K562 (cell line): ENCODE measurements around the gene SH3GL3. TPM values are rescaled to one million over a fixed set of nuclear protein-coding genes. Genes with fewer than 3 reads are reported as not detected.

Experiments used
- ATAC-seq: fragments of 200-7000 bp; cut with Tn5 transposase; 3 replicates; pipeline ENCODE4 v1.9.1; 2020; ENCODE audit warnings: moderate library complexity
- BruUV-seq: library from RNA; stranded (reverse); fragments of 400-500 nt; replicated peaks from 2 replicates; lab custom pipeline; 2021; lab: Mats Ljungman, UMichigan
- CTCF ChIA-PET: fragments of 300-600 bp; formaldehyde crosslinking; extraction: SDS; loops from one replicate; lab custom pipeline; 2021; ENCODE audit warnings: low intra/inter-chr PET ratio; lab: Yijun Ruan, JAX
- POLR2A ChIA-PET: fragments of 300-600, 350-650 bp; sonication (Branson Sonifier 250); formaldehyde crosslinking; extraction: SDS; loops from one replicate; lab custom pipeline; 2021; ENCODE audit warnings: antibody characterized with exemption, inconsistent platforms; lab: Yijun Ruan, JAX
- DNase-seq, 4 experiments: peaks; one replicate each; pipeline versions ENCODE4 v3.0.0 to v3.0.0-alpha.2; 2011 to 2018; ENCODE audit warnings: low spot score in 3 of 4, mixed read lengths in 3 of 4; ENCODE audit errors: extremely low read depth in 1 of 4
- FAIRE-seq: peaks from 2 replicates; lab custom pipeline; 2011; peaks lifted over from hg19 to GRCh38; lab: Jason Lieb, UNC
- H2AFZ ChIP-seq: 2 replicates; pipeline ENCODE4 v1.6.0; 2011; ENCODE audit warnings: low read depth, low read length, control low read depth, inconsistent platforms
- H3K27ac ChIP-seq: fragments of 200-600 bp; 3 replicates; pipeline ENCODE4 v1.8.0; 2011; ENCODE audit warnings: low read depth, mild to moderate bottlenecking, control low read depth, inconsistent platforms, low read length, moderate library complexity, mixed read lengths; ENCODE audit errors: extremely low read depth
- H3K27me3 ChIP-seq, 2 experiments: fragments of 300-600 bp in 1 of 2; 2 replicates in 1 of 2; 3 replicates in 1 of 2; pipeline versions ENCODE4 v1.6.0 to v1.8.0; 2011; ENCODE audit warnings: inconsistent platforms in 2 of 2, low read length in 2 of 2, mild to moderate bottlenecking in 1 of 2, mixed read lengths in 1 of 2, moderate library complexity in 1 of 2; ENCODE audit not compliant: control insufficient read depth in 2 of 2, insufficient read depth in 2 of 2
- H3K36me3 ChIP-seq: fragments of 300-600 bp; 3 replicates; pipeline ENCODE4 v1.8.0; 2011; ENCODE audit warnings: mild to moderate bottlenecking, low read length, inconsistent platforms; ENCODE audit not compliant: control insufficient read depth, insufficient read depth
- H3K4me1 ChIP-seq, 2 experiments: fragments of 200-600 bp in 1 of 2; replicated peaks in 1 of 2; 2 replicates in 1 of 2; 3 replicates in 1 of 2; pipeline versions ENCODE4 v1.5.1 to v1.8.0; 2011; ENCODE audit warnings: inconsistent platforms in 2 of 2, low read length in 2 of 2, mild to moderate bottlenecking in 1 of 2, mixed read lengths in 1 of 2, moderate library complexity in 1 of 2; ENCODE audit not compliant: control insufficient read depth in 2 of 2, insufficient read depth in 2 of 2
- H3K4me2 ChIP-seq: 2 replicates; pipeline ENCODE4 v1.6.1; 2011; ENCODE audit warnings: low read length, control low read depth, inconsistent platforms, mixed read lengths; ENCODE audit not compliant: insufficient read depth
- H3K4me3 ChIP-seq: fragments of 200-600 bp; sonication (generic), shearing (Covaris generic); 2 replicates; pipeline ENCODE4 v1.5.1; 2016; ENCODE audit warnings: control low read depth, inconsistent platforms
- H3K79me2 ChIP-seq: fragments of 200-600 bp; 3 replicates; pipeline ENCODE4 v1.8.0; 2011; ENCODE audit warnings: low read length, inconsistent platforms; ENCODE audit not compliant: control insufficient read depth, insufficient read depth
- H3K9ac ChIP-seq, 2 experiments: 2 replicates each; pipeline versions ENCODE4 v1.6.0 to v1.6.1; 2011; ENCODE audit warnings: low read depth in 2 of 2, low read length in 2 of 2, control low read depth in 1 of 2, inconsistent platforms in 1 of 2, mild to moderate bottlenecking in 1 of 2, mixed read lengths in 1 of 2; ENCODE audit not compliant: insufficient read depth in 1 of 2
- H3K9me1 ChIP-seq: one replicate; pipeline ENCODE4 v1.6.0; 2011; ENCODE audit warnings: inconsistent platforms, mild to moderate bottlenecking, low read length, moderate library complexity; ENCODE audit not compliant: control insufficient read depth, insufficient read depth
- H3K9me3 ChIP-seq: replicated peaks from 2 replicates; pipeline ENCODE4 v1.5.1; 2011; ENCODE audit warnings: low read depth, low read length, inconsistent platforms; ENCODE audit not compliant: control insufficient read depth, insufficient read depth
- H4K20me1 ChIP-seq: replicated peaks from 2 replicates; pipeline ENCODE4 v1.6.1; 2011; ENCODE audit warnings: low read length, inconsistent platforms, mixed read lengths; ENCODE audit not compliant: control insufficient read depth, insufficient read depth
- ARID4B ChIP-seq: sonication (generic); formaldehyde crosslinking; IDR thresholded peaks from 2 replicates; pipeline ENCODE4 v1.8.0; 2022; ENCODE audit warnings: mild to moderate bottlenecking, missing genetic modification reagents
- E2F6 ChIP-seq, 2 experiments: IDR thresholded peaks; 2 replicates each; pipeline ENCODE4 v1.6.1; 2011; ENCODE audit warnings: borderline replicate concordance in 1 of 2, control low read depth in 1 of 2, low read depth in 1 of 2, low read length in 1 of 2, mild to moderate bottlenecking in 1 of 2, mixed read lengths in 1 of 2, moderate library complexity in 1 of 2; ENCODE audit not compliant: insufficient read depth in 1 of 2, insufficient read length in 1 of 2, poor library complexity in 1 of 2, severe bottlenecking in 1 of 2; ENCODE audit errors: extremely low read depth in 1 of 2
- HNRNPL ChIP-seq: fragments of 200-400 bp; formaldehyde crosslinking; IDR thresholded peaks from 2 replicates; pipeline ENCODE4 v1.6.1; 2017; ENCODE audit warnings: low read depth, mild to moderate bottlenecking, low read length
- HSF4 ChIP-seq: fragments of 250-450 bp; sonication (Bioruptor Pico); IDR thresholded peaks from 2 replicates; pipeline ENCODE4 v2.1.2; 2022; ENCODE audit warnings: mild to moderate bottlenecking, moderate library complexity, borderline replicate concordance
- KAT7 ChIP-seq: sonication (generic); formaldehyde crosslinking; IDR thresholded peaks from 2 replicates; pipeline ENCODE4 v1.8.0; 2022; ENCODE audit warnings: missing genetic modification reagents, mild to moderate bottlenecking, borderline replicate concordance
- MBD1 ChIP-seq: fragments of 250-450 bp; sonication (Bioruptor Pico); IDR thresholded peaks from 2 replicates; pipeline ENCODE4 v1.8.0; 2022; ENCODE audit warnings: inconsistent platforms
- NFXL1 ChIP-seq: fragments of 450-650 bp; formaldehyde crosslinking; IDR thresholded peaks from 2 replicates; pipeline ENCODE4 v1.4.0; 2021; ENCODE audit warnings: mild to moderate bottlenecking
- RBM17 ChIP-seq: fragments of 200-400 bp; formaldehyde crosslinking; IDR thresholded peaks from 2 replicates; pipeline ENCODE4 v1.6.1; 2017; ENCODE audit warnings: low read depth, mild to moderate bottlenecking, low read length, borderline replicate concordance
- RHOXF2B ChIP-seq: fragments of 250-450 bp; sonication (Bioruptor Pico); conservative IDR thresholded peaks from 2 replicates; pipeline ENCODE4 v1.5.1; 2021
- XRCC3 ChIP-seq: fragments of 450-650 bp; IDR thresholded peaks from 2 replicates; pipeline ENCODE4 v1.6.1; 2017; ENCODE audit warnings: mild to moderate bottlenecking, moderate library complexity
- ZC3H11A ChIP-seq: IDR thresholded peaks from 2 replicates; pipeline ENCODE4 v1.6.1; 2012; ENCODE audit warnings: low read depth, low read length, improper control_type of control experiment
- ZNF699 ChIP-seq: fragments of 250-450 bp; sonication (Bioruptor Pico); IDR thresholded peaks from 2 replicates; pipeline ENCODE4 v1.8.0; 2021; ENCODE audit warnings: mild to moderate bottlenecking, moderate library complexity; ENCODE audit not compliant: insufficient replicate concordance
- ZZZ3 ChIP-seq: fragments of 450-650 bp; IDR thresholded peaks from 2 replicates; pipeline ENCODE4 v1.6.1; 2016; ENCODE audit warnings: antibody characterized with exemption, mild to moderate bottlenecking, moderate library complexity
- WGBS: fragments of 100-300 bp; shearing (Covaris generic); methylation state at CpG from one replicate; pipeline ENCODE4 v1.1.6; 2016; ENCODE audit warnings: low coverage, mixed read lengths; ENCODE audit not compliant: insufficient coverage; ENCODE audit errors: missing lambda C conversion rate; 5-methylcytosine and 5-hydroxymethylcytosine counted together
- in situ Hi-C: fragments of 300-500 bp; cut with MboI; formaldehyde crosslinking; loops from 4 replicates; pipeline ENCODE4 v1.15.0; 2018; ENCODE audit warnings: inconsistent platforms, mixed read lengths
- intact Hi-C: fragments of 100-400 bp; cut with micrococcal nuclease; formaldehyde crosslinking; loops from 2 replicates; pipeline ENCODE4 v1.14.2; 2022
- polyA plus RNA-seq, 8 experiments: library from polyadenylated mRNA; depleted of rRNA in 4 of 8; stranded (reverse) in 5 of 8; unstranded in 3 of 8; fragments of >200 nt; fragmentation: Nextera tagmentation in 2 of 8; fragmentation: Illumina TruSeq in 1 of 8; extraction: Ambion mirVana in 2 of 8; extraction: Trizol in 1 of 8; gene quantifications; 2 replicates each; pipeline versions ENCODE4 v1.2.1 to v1.2.3, GENCODE V29; 2011 to 2014; ENCODE audit warnings: inconsistent platforms in 1 of 8, missing spikeins in 1 of 8
- total RNA-seq, 7 experiments: library from RNA; depleted of rRNA in 6 of 7; stranded (reverse); fragments of >200 nt in 6 of 7; fragmentation: Illumina TruSeq in 2 of 7; extraction: Trizol in 2 of 7; gene quantifications; 2 replicates each; pipeline versions ENCODE4 v1.2.1 to v1.2.3, GENCODE V29; 2011 to 2021; ENCODE audit warnings: low replicate concordance in 1 of 7

The SH3GL3 gene
- total and polyA plus RNA-seq, 9 of the 15 experiments (the other 6 are each of a cell fraction or from before 2014, with no cell fraction given) = 3.9 to 16.0 (median 9.7) TPM

- 29% methylated on average over 4 of the region's 4 CpGs for WGBS
- DNase-seq (no peak), FAIRE-seq (no peak), ATAC-seq (no peak)
- no TSS peak for BruUV-seq
- no peak overlapping the region for H3K4me3 ChIP-seq
- H3K4me2 ChIP-seq = no peak overlapping the region
- H3K9ac ChIP-seq = no peak overlapping the region
- H3K9me1 ChIP-seq = no peaks in the 10 kb centered on the region
- no peaks in the 10 kb centered on the region; the same call in 1 of the 2 replicates for H3K9me3 ChIP-seq
- no peaks in the 10 kb centered on the region for H3K27me3 ChIP-seq
- no peak overlapping the region for H3K27ac ChIP-seq
- no peaks in the 10 kb centered on the region for H4K20me1 ChIP-seq
- ChIA-PET CTCF (no interaction called here), POLR2A (no interaction called here)
- no peak overlapping the region for H2AFZ ChIP-seq
- 0 out of 3 replicates have a peak, but pooled peaks cover 3% of the 10 kb centered on the region for H3K79me2 ChIP-seq
- in situ Hi-C loops (no loop called here), intact Hi-C loops (no loop called here)
- H3K36me3 ChIP-seq = no peaks in the 10 kb centered on the region
- no peaks in the 10 kb centered on the region; a peak in 1 of 5 replicates for H3K4me1 ChIP-seq
- TF ChIP-seq HSF4 (CRISPR knock-in tag) (no peak), NFXL1 (CRISPR knock-in tag) (no peak), ZC3H11A (no peak), KAT7 (CRISPR knock-in tag) (no peak), XRCC3 (no peak), ARID4B (CRISPR knock-in tag) (no peak), MBD1 (no peak), RBM17 (no peak), HNRNPL (no peak), E2F6 (IDR thresholded peaks at IDR 0.05; ENCODE audit: borderline replicate concordance in 1 of 2, extremely low read depth in 1 of 2, insufficient read depth in 1 of 2, insufficient read length in 1 of 2, low read depth in 1 of 2, low read length in 1 of 2, poor library complexity in 1 of 2, severe bottlenecking in 1 of 2) (no peak), RHOXF2B (CRISPR knock-in tag) (no peak), ZNF699 (CRISPR knock-in tag) (no peak), ZZZ3 (no peak)
Measured at GRCh38 chr15:83515164-83515563, 68.0 kb downstream of the SH3GL3 start.
